Measurements from ENCODE around the gene AADACL4.

The AADACL4 gene

GRCh38 chr1:12613180-12613579, 30.7 kb upstream of the AADACL4 start:
- no peak for DNase-seq

GRCh38 chr1:12614402-12615158, 29.3 kb upstream of the AADACL4 start:
- no peak for DNase-seq

- DNase-seq: no peak
These were observed 28.6 kb upstream of the AADACL4 start for GRCh38 chr1:12615159-12615864.

- DNase-seq: no peak
These were observed 27.8 kb upstream of the AADACL4 start for GRCh38 chr1:12615865-12616708.

GRCh38 chr1:12616709-12617373, 27.0 kb upstream of the AADACL4 start:
- DNase-seq: peak in 1 of 4 experiments; percentile 12

- DNase-seq: no peak
These were observed 26.4 kb upstream of the AADACL4 start for GRCh38 chr1:12617511-12617900.

- DNase-seq: peak in 2 of 4 experiments; percentile 54 to 55
These were observed 25.8 kb upstream of the AADACL4 start, which contains the start of gene DHRS3 for GRCh38 chr1:12617901-12618660. Gene DHRS3, minus strand, starts transcription at chr1:12618210. Its CDS starts 862 bp downstream, at chr1:12617348.

GRCh38 chr1:12618661-12618964, 25.3 kb upstream of the AADACL4 start:
- no peak for DNase-seq

GRCh38 chr1:12618965-12619791, 24.7 kb upstream of the AADACL4 start:
- DNase-seq: peak in 2 of 4 experiments; percentile 15

GRCh38 chr1:12619792-12620487, 23.9 kb upstream of the AADACL4 start:
- peak; percentile 50 to 61 (median 56) for DNase-seq

- DNase-seq: no peak
These were observed 23.4 kb upstream of the AADACL4 start for GRCh38 chr1:12620488-12620865.

- DNase-seq: no peak
These were observed 23.0 kb upstream of the AADACL4 start for GRCh38 chr1:12620931-12621330.

GRCh38 chr1:12621346-12622335, 22.2 kb upstream of the AADACL4 start:
- DNase-seq: no peak

GRCh38 chr1:12622506-12622905, 21.4 kb upstream of the AADACL4 start:
- no peak for DNase-seq

GRCh38 chr1:12625276-12625675, 18.6 kb upstream of the AADACL4 start:
- no peak for DNase-seq

GRCh38 chr1:12626888-12627287, 17.0 kb upstream of the AADACL4 start:
- DNase-seq: no peak

GRCh38 chr1:12627296-12627695, 16.6 kb upstream of the AADACL4 start:
- DNase-seq: no peak

- no peak for DNase-seq
These were observed 14.4 kb upstream of the AADACL4 start for GRCh38 chr1:12629511-12629956.

Measured in activated CD4-positive, CD25-positive, alpha-beta regulatory T cell (primary cell).